Astrocyte (in vitro differentiated cells and primary cell): ENCODE measurements around the gene DPP4. TPM values are rescaled to one million over a fixed set of nuclear protein-coding genes. Genes with fewer than 3 reads are reported as not detected.
"Not testable (repeated sequence)": the region's sequence is repeated elsewhere in the genome, so short reads cannot be mapped to it uniquely, and the experiment has no call there.

ENCODE experiments used
- DNase-seq: peaks from one replicate; pipeline ENCODE4 v3.0.0-alpha.2; 2010; ENCODE audit warnings: low read depth
- FAIRE-seq: peaks from 2 replicates; lab custom pipeline; 2011; peaks lifted over from hg19 to GRCh38; lab: Jason Lieb, UNC
- H2AFZ ChIP-seq: 2 replicates; pipeline ENCODE4 v1.6.0; 2012; ENCODE audit warnings: low read depth, low read length, inconsistent platforms
- H3K27ac ChIP-seq: 2 replicates; pipeline ENCODE4 v1.5.1; 2011; ENCODE audit warnings: low read depth, low read length, inconsistent platforms
- H3K27me3 ChIP-seq: 2 replicates; pipeline ENCODE4 v1.6.0; 2011; ENCODE audit warnings: low read length, inconsistent platforms; ENCODE audit not compliant: insufficient read depth
- H3K36me3 ChIP-seq: 2 replicates; pipeline ENCODE4 v1.5.1; 2011; ENCODE audit warnings: low read length, inconsistent platforms; ENCODE audit not compliant: insufficient read depth
- H3K4me1 ChIP-seq: 2 replicates; pipeline ENCODE4 v1.5.1; 2011; ENCODE audit warnings: low read length, inconsistent platforms; ENCODE audit not compliant: insufficient read depth
- H3K4me2 ChIP-seq: 2 replicates; pipeline ENCODE4 v1.6.0; 2012; ENCODE audit warnings: low read length, inconsistent platforms
- H3K4me3 ChIP-seq: 2 replicates; pipeline ENCODE4 v1.5.1; 2011; ENCODE audit warnings: low read depth, mild to moderate bottlenecking, low read length, inconsistent platforms; ENCODE audit not compliant: insufficient read depth
- H3K79me2 ChIP-seq: 2 replicates; pipeline ENCODE4 v1.6.0; 2012; ENCODE audit warnings: mild to moderate bottlenecking, low read length, inconsistent platforms; ENCODE audit not compliant: insufficient read depth
- H3K9ac ChIP-seq: 2 replicates; pipeline ENCODE4 v1.6.0; 2012; ENCODE audit warnings: mild to moderate bottlenecking, low read length, inconsistent platforms
- H3K9me3 ChIP-seq: 2 replicates; pipeline ENCODE4 v1.5.1; 2012; ENCODE audit warnings: low read depth, mild to moderate bottlenecking, low read length, inconsistent platforms; ENCODE audit not compliant: insufficient read depth
- H4K20me1 ChIP-seq: 2 replicates; pipeline ENCODE4 v1.6.0; 2012; ENCODE audit warnings: low read length, inconsistent platforms; ENCODE audit not compliant: insufficient read depth
- H3K27ac Mint-ChIP-seq: one replicate; pipeline ENCODE4 v1.8.0; 2021; ENCODE audit warnings: mild to moderate bottlenecking, mixed read lengths; ENCODE audit not compliant: unreplicated experiment
- H3K27me3 Mint-ChIP-seq: one replicate; pipeline ENCODE4 v1.8.0; 2021; ENCODE audit warnings: low read depth, mixed read lengths; ENCODE audit not compliant: unreplicated experiment
- H3K36me3 Mint-ChIP-seq: one replicate; pipeline ENCODE4 v1.8.0; 2021; ENCODE audit warnings: low read depth, mixed read lengths; ENCODE audit not compliant: unreplicated experiment
- H3K4me1 Mint-ChIP-seq: one replicate; pipeline ENCODE4 v1.8.0; 2021; ENCODE audit warnings: low read depth, mixed read lengths; ENCODE audit not compliant: unreplicated experiment
- H3K4me3 Mint-ChIP-seq: one replicate; pipeline ENCODE4 v1.8.0; 2021; ENCODE audit warnings: mild to moderate bottlenecking, moderate library complexity, mixed read lengths; ENCODE audit not compliant: unreplicated experiment
- H3K9me3 Mint-ChIP-seq: one replicate; pipeline ENCODE4 v1.8.0; 2021; ENCODE audit warnings: mild to moderate bottlenecking, mixed read lengths; ENCODE audit not compliant: unreplicated experiment
- CTCF ChIP-seq: IDR thresholded peaks from 2 replicates; pipeline ENCODE4 v1.5.1; 2011; ENCODE audit warnings: low read depth, mild to moderate bottlenecking, inconsistent platforms, low read length, moderate library complexity; ENCODE audit not compliant: insufficient read depth
- EZH2 ChIP-seq: IDR thresholded peaks from 2 replicates; pipeline ENCODE4 v1.6.1; 2012; ENCODE audit warnings: mild to moderate bottlenecking, low read length, inconsistent platforms; ENCODE audit not compliant: insufficient read depth
- total RNA-seq: library from RNA; stranded (reverse); gene quantifications from 2 replicates; pipeline ENCODE4 v1.2.1, GENCODE V29; 2021

DPP4 gene
- total RNA-seq, 1 donor from 2014 or later: 5.3 TPM

- no peaks in the 10 kb centered on the region for H3K4me1 ChIP-seq
- H3K9me3 ChIP-seq: no peaks in the 10 kb centered on the region
- H3K4me3 ChIP-seq: no peak overlapping the region
- H3K27ac Mint-ChIP-seq: no peak overlapping the region
- TF ChIP-seq CTCF (no peak), EZH2 (no peak)
- H3K36me3 ChIP-seq: no peaks in the 10 kb centered on the region
- H2AFZ ChIP-seq: no peak overlapping the region
- H3K4me1 Mint-ChIP-seq: no peaks in the 10 kb centered on the region
- H3K79me2 ChIP-seq: no peaks in the 10 kb centered on the region
- no peak overlapping the region for H3K4me2 ChIP-seq
- no peaks in the 10 kb centered on the region for H3K9me3 Mint-ChIP-seq
- no peaks in the 10 kb centered on the region for H3K27me3 Mint-ChIP-seq
- H3K4me3 Mint-ChIP-seq: no peak overlapping the region
- H3K27ac ChIP-seq: no peak overlapping the region
- FAIRE-seq (no peak), DNase-seq (no peak)
- no peaks in the 10 kb centered on the region for H3K27me3 ChIP-seq
- no peaks in the 10 kb centered on the region for H4K20me1 ChIP-seq
- no peak overlapping the region for H3K9ac ChIP-seq
- no peaks in the 10 kb centered on the region for H3K36me3 Mint-ChIP-seq
Measured at GRCh38 chr2:161954103-161954502, 119.9 kb downstream of the DPP4 start.

GRCh38 chr2:161953367-161953766 is 120.6 kb downstream of the DPP4 start:
- not testable (repeated sequence) for H3K27ac Mint-ChIP-seq, H3K9me3 ChIP-seq, H3K9me3 Mint-ChIP-seq, H3K4me1 Mint-ChIP-seq, H3K79me2 ChIP-seq, H2AFZ ChIP-seq, H3K27me3 Mint-ChIP-seq, H3K4me3 ChIP-seq, H3K36me3 ChIP-seq, H4K20me1 ChIP-seq, H3K9ac ChIP-seq, H3K4me2 ChIP-seq, FAIRE-seq, H3K27ac ChIP-seq, H3K27me3 ChIP-seq, DNase-seq, H3K36me3 Mint-ChIP-seq, H3K4me3 Mint-ChIP-seq, H3K4me1 ChIP-seq

- no peak overlapping the region for H3K27ac Mint-ChIP-seq
- H3K27me3 Mint-ChIP-seq: no peaks in the 10 kb centered on the region
- no peak for DNase-seq
- Histone ChIP-seq H2AFZ (no peak overlapping the region), H3K4me2 (no peak overlapping the region), H3K9me3 (no peaks in the 10 kb centered on the region), H3K9ac (no peak overlapping the region), H3K4me1 (no peaks in the 10 kb centered on the region), H3K27ac (no peak overlapping the region), H3K27me3 (no peaks in the 10 kb centered on the region), H3K4me3 (no peak overlapping the region), H4K20me1 (no peaks in the 10 kb centered on the region), H3K79me2 (no peaks in the 10 kb centered on the region), H3K36me3 (no peaks in the 10 kb centered on the region)
- H3K9me3 Mint-ChIP-seq: no peaks in the 10 kb centered on the region
- H3K36me3 Mint-ChIP-seq: no peaks in the 10 kb centered on the region
- TF ChIP-seq CTCF (no peak), EZH2 (no peak)
- no peak overlapping the region for H3K4me3 Mint-ChIP-seq
- FAIRE-seq: no peak
- no peaks in the 10 kb centered on the region for H3K4me1 Mint-ChIP-seq
Measured at GRCh38 chr2:161952783-161953191, 121.2 kb downstream of the DPP4 start.
